GM18508 (cell line): ENCODE data around the gene FAM169A.
"Not testable (repeated sequence)": the region's sequence is repeated elsewhere in the genome, so short reads cannot be mapped to it uniquely, and the experiment has no call there.

Source experiments
- ATAC-seq: cut with Tn5 transposase; IDR thresholded peaks from one replicate; pipeline ENCODE4 v1.9.1; 2021; ENCODE audit warnings: moderate number of reproducible peaks; ENCODE audit not compliant: insufficient read depth, unreplicated experiment

FAM169A gene

DNA sequence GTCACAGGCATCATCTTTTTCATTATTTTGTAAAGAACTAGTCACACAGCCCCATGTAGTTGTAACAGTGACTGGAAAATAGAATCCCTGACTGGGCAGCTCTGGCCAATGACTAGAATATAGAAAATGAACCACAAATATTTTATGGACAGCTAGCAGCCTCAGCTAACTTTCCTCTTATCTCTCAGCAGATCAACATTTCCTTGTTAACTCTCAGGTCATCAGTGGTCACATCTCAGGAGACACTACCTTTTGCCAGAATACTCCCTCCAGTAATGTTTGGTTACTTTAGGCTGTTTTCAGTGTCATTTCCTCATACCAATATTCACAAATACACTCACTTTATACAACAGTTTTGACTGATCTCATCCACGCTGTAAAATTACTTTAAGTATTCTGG is 43.9 kb downstream of the FAM169A start:
- ATAC-seq = no peak

DNA sequence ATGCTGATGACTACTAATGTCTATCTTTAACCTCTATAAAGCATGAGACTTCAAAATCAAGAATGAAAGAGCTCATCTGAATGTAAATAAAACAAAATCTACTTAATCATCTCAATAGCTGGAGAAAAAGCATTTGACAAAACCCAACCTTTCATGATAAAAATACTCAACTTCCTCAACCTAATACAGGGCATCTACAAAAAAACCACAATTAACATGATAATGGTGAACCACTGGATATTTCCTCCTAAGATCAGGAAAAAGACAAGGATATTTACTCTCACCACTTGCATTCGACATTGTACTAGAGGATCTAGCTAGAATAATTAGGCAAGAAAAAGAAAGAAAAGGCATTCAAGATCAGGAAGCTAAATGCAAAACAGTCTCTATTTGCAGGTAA is 49.3 kb downstream of the FAM169A start:
- ATAC-seq = no peak

DNA sequence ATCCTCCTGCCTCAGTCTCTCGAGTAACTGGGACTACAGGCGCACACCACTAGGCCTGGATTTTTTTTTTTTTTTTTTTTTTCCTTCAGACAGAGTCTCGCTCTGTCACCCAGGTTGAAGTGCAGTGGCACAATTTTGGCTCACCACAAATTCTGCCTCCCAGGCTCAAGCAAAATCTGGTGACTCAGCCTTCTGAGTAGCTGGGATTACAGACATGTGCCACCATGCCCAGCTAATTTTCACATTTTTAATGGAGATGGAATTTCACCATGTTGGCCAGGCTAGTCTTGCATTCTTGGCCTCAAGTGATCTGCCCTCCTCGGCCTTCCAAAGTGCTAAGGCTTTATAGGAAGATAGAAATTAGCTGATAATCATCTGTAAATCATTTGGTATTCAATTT is 55.3 kb downstream of the FAM169A start:
- no peak for ATAC-seq

DNA sequence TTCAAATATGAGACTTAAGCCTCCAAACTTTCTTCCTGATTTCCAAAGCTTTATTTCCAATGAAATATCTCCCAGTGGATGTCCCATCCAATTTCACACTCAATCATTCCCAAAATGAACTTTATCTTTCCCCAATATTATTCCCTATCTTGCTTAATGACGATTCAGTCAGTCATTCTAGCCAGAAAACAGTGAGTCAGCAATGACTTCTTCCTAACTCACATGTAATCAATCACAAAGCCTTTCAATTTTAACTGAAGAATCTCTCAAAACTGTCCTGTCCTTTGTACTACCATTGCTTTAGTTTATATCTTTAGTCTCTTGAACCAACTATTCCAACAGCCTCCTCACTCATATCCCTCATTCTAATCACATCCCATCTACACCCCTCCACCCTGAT is 64.2 kb downstream of the FAM169A start:
- no peak for ATAC-seq

DNA sequence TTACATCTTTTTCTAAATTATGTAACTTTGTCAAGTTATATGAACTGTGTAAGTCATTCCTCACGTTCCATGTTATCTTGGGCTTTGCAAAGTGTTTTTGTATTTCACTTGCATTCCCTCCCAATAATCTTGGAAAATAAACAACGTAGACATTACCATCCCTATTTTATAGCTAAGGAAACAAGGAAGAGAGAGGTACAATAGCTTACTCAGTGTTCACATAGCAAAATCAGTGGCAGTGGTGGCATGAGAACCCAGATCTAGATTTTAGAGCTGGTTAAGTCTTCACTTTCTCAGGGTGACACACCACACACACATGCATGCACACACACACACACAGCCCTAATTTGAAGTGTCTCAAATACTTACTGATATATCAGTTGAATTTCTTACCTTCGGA is 65.0 kb downstream of the FAM169A start:
- ATAC-seq = no peak

DNA sequence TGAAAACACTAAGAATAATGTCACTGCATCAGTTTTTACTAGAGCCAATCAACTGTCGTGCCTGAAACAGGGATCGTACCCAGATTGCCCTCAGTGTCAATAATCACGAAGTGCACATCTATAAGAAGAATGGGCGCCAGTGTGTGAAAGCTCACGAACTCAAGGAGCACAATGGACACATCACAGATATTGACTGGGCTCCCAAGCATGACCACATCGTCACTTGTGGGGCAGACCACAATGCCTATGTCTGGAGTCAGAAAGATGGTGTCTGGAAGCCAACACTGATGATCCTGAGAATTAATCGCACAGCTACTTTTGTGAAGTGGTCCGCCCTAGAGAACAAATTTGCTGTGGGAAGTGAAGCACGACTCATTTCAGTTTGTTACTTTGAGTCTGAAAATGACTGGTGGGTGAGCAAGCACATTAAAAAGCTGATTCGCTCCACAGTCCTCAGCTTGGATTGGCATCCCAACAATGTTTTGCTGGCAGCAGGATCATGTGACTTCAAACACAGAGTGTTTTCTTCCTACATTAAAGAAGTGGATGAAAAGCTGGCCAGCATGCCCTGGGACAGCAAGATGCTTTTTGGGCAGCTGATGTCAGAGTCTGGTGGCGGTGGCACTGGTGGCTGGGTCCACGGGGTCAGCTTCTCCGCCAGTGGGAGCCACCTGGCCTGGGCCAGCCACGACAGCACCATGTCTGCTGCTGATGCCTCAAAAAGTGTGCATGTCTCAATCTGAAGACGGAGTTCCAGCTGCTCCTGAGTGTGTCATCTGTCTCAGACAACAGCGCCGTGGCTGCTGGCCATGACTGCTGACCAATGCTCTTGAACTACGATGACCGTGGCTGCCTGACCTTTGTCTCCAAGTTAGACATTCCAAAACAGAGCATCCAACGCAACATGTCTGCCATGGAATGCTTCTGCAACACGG is 66.9 kb downstream of the FAM169A start:
- ATAC-seq = no peak

DNA sequence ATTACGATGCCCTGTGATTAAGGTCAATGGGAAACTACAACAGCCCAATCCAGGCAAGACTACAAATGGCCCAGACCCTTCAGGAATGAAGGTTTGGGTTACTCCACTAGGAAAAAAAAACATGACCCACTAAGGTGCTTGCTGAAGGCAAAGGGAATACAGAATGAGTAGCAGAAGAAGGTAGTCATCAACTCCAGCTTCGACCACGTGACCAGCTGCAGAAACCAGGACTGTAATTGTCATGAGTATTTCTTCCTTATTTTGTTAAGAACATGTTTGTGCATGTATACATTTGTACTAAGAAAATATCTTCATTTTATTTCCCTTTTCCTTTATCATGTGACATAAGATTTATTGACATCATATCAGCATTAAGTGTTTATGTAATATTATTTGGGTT is 74.5 kb downstream of the FAM169A start:
- not testable (repeated sequence) for ATAC-seq

DNA sequence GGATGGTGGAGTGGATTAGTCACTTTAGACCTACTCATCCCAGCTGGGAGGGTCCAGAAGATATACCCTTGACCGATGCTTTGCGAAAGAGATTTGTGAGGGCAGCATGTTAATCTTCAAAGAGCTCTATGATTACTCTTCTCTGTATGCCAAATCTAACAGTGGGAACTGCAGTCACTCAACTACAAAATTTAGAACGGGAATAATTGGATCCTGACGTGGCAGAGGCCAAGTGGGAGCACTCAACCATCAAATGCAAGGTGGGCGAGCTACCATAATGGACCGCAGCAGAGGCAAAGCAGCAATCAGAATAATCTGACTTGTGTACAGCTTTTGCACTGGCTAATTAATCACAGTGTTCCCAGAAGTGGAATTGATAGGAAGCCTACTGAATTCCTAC is 78.8 kb downstream of the FAM169A start:
- ATAC-seq = no peak

DNA sequence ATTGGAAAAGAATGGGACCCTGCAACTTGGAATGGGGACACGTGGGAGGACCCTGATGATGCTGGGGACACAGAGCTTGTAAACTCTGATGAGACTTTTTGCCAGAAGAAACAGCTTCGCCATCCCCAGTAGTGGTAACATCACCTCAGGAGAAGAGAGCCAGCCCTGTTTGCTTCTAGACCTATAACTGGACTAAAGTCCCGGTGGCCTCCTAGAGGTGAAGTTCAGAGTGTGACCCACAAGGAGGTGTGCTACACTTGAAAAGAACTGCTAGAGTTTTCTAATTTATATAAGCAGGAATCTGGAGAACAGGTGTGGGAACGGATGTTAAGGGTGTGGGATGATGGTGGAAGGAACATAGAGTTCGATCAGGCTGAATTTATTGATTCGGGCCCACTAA is 79.3 kb downstream of the FAM169A start:
- no peak for ATAC-seq

DNA sequence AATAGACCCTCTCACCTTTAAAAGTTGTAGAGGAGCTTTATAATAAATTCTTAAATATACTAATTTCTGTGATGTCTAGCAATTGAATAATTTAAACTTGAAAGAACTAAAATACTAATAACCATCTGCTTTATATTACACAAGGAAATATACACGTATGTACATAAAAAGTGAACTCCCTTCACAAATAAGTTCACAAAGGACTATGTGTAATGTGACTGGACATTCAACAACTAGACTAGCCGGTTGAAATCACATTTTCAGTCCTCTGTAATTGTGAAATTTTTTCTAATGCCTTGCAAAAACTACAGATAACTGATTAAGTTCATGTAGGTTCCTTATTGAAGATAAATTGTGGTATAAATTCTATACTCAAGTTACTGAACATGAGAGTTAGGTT is 87.6 kb downstream of the FAM169A start:
- no peak for ATAC-seq

DNA sequence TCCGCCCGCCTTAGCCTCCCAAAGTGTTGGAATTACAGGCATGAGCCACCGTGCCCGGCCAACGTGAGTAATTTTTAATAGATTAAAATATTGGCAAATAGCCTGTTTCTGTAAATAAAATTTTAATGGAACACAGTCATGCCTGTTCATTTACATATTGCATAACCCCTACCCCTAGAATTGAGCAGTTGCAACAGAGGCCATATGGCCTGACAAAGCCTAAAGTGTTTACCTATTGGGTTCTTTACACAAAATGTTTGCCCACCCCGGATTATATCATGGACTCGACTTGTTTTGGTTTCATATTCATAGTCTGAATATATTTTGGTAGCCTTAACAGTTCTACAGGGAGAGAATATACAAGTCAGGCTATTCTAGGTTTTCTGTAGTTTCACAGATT is 93.8 kb downstream of the FAM169A start:
- no peak for ATAC-seq

DNA sequence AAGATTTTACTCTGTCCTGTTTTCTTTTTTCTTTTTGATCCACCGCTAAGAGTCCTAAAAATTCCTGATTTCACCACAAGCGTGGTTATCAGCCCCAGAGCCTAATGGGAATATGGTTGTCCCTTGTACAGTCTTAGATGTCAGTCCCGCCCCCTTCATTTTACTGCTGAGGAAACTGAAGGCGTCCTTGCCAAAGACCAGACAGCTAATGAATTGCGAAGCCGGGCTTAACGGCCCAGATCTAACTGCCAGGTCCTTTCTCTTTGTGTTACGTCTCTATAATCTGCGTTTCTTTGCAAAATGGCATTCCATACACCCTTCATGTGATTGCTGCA is 98.6 kb downstream of the FAM169A start:
- ATAC-seq = peak; percentile 16

DNA sequence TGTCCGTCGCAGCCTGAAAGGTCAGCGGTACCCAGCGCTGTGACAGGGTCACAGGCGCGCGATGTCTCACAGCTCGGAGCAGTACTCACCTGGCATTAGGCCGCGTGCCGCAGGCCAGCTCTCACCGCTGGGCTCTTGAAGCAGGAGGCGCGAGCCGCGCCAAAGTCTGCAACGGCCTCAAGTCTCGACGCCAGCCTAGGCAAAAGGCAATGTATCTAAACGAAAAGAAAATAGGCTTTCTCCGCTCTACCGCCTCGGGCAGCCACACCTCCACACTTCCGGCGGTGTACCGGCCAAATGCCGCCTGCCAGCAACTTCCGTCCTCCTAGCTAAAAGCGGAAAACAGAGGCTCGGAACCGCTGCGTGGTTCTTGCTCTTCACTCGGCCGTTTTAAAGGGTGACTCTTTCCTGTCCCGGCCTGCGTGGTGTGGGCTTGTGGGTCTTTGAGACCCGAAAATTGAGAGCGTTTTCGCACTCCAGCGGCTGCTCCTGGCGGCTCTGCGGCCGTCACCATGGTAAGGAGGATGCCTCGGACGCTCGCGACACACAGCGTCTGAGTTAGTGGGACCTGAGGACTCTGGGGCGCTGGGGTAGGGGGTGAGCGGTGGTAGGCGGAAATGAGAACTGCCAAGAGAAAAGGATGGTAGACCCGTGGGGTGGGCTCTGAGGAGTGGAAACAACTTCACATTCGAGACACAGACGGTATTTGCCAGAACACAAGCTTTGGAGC is 99.2 kb downstream of the FAM169A start, which contains the start of the genes GFM2 and NSA2:
Gene GFM2 (minus strand): TSS at position 269 of the 730 bp plus-strand sequence. CDS start 3,375 bp downstream, outside the sequence.
Gene NSA2 (plus strand): TSS at position 401 of the 730 bp plus-strand sequence. CDS start 112 bp downstream, at position 513.
- ATAC-seq = peak; percentile 66

DNA sequence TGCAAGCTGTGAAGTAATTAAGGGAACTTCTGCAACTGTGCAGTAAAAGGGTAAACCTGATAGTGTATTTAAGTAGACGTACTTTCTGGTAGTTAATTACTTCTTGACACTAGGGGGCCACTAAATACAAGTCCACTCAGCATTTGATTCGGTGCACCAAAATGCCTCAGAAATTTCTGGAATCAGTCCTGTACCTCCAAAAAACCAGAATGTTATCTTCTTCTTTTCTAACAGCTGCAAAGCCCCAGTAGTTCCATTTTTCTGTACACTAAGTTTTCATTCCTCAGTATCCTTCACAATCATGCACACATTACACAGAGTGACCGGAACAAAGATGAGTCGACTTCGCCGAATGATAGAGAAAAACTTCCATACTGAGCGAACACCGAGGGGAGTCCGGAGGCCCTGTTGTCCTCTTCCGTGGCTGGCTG is 99.8 kb downstream of the FAM169A start:
- no peak for ATAC-seq

DNA sequence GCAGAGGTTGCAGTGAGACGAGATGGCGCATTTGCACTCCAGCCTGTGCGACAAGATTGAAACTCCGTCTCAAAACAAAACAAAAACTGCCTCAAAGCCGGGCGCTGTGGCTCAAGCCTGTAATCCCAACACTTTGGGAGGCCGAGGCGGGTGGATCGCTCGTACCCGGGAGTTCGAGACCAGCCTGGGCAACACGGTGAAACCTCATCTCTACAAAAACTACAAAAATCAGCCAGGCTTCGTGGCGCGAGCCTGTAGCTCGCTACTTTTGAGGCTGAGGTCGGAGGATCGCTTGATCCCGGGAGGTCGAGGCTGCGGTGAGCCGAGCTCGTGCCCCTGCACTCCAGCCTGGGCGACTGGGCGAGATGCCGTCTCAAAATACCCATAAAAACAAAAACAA is 100.3 kb downstream of the FAM169A start:
- no peak for ATAC-seq

DNA sequence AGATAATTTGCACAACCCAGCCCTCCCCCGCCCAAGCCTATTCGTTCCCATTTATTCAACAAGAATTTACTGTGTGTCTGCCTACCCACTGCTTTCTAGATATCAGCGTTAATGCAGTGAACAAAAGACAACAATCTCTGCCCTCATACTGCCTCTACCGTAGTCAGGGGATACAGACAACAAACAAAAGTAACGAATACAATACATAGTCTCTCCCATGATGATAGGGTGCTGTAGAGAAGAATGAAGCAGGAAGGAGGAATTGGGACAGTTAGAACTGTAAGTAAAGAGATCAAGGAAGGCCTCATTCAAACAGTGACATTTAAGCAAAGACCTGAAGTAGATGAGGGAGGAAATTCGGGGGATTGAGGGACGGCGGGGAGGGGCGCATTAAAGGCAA is 101.0 kb downstream of the FAM169A start:
- ATAC-seq = no peak

DNA sequence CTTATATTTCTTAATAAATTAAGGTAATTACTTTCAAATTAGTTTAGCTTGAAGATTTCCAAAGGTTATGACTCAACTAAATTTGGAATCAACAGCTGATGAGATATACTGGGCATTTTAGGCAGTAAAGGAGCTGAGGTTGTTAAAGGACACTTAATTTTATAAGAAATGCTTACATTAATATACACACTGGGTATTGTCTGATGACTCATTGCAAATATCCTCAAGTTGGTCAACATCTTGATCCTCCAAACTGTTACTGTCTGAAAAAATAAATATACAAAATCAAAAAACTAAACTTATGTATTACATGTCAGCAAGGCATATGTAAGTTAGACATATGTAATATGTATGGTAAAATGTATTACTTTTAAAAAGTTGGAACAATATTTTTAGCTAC is 102.7 kb downstream of the FAM169A start:
- no peak for ATAC-seq

DNA sequence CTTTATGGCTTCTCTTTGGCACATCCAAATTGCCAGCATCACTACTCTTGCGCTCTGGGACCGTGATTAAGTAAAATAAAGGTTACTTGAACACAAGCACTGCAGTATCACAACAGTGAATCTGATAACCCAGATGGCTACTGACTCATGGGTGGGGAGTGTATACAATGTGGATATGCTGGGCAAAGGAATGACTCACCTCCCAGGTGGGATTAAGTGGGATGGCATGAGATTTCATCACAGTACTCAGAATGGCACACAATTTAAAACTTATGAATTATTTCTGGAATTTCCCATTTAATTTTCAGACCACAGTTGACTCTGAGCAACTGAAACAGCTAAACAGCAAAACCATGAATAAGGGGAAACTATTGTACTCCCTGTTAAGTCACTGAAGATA is 103.6 kb downstream of the FAM169A start:
- ATAC-seq = no peak

DNA sequence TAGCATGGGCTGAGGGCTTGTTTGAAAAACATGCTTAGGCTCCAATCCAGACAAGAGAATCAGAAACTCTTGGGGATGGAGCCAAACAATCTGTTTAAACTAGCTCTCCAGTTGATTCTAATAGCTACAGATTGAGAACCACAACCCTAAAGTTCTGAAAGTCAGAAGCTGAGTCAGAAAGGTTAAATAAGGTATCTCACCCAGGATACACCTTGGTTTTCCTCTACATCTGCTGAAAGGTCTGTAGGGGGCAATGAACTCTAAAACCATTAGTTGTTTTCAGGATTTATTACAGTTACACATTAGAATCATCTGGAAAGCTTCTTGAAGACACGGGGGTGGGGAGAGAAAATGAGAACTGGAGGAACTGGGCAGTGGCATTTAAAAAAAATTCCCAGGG is 104.9 kb downstream of the FAM169A start:
- no peak for ATAC-seq

DNA sequence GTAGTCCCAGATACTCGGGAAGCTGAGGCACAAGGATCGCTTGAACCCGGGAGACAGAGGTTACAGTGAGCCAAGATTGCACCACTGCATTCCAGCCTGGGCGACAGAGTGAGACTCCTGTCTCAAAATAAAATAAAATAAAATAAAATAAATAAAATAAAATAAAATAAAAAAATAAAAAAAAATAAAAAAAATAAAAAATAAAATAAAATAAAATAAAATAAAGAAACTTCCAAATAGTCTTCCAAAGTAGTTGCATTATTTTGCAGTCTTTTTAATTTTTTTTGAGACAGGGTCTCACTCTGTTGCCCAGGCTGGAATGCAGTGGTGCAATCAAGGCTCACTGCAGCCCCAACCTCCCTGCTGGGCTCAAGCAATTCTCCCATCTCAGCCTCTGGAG is 117.4 kb downstream of the FAM169A start:
- not testable (repeated sequence) for ATAC-seq

DNA sequence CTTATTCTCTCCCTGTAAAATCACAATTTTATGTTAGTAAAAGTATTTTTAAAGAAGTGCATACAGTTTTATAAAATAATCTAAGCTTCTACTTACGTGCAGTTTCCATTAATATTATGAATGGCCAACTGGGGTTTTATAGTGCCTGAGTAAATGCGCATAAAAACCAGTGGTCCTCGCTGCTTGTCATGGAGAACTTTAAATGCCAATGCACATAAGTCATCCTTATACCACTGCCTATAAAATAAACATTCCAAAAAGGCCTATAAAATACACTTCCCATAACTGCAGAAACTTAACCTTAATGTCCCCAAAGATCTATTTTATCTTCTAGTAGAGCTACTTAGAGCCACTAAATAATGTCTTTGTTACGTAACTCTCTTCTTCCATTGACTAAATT is 127.8 kb downstream of the FAM169A start:
- no peak for ATAC-seq
